GM18526 (cell line): ENCODE data around the gene FAM107B.

Source experiments
- POLR2A ChIP-seq: IDR thresholded peaks from 3 replicates; pipeline ENCODE4 v1.6.1; 2011; ENCODE audit not compliant: insufficient read length; ENCODE audit errors: extremely low read depth

Gene FAM107B

GRCh38 chr10:14598809-14599764 is 175.6 kb downstream of the FAM107B start:
- TF ChIP-seq POLR2A: no peak

- no peak for TF ChIP-seq POLR2A
These were observed 179.0 kb downstream of the FAM107B start for GRCh38 chr10:14595526-14596182.

- TF ChIP-seq POLR2A: no peak
These were observed 179.7 kb downstream of the FAM107B start for GRCh38 chr10:14594878-14595525.

GRCh38 chr10:14593806-14594205 is 180.9 kb downstream of the FAM107B start:
- TF ChIP-seq POLR2A: no peak

GRCh38 chr10:14592566-14592965 is 182.1 kb downstream of the FAM107B start:
- no peak for TF ChIP-seq POLR2A

- no peak for TF ChIP-seq POLR2A
These were observed 182.7 kb downstream of the FAM107B start for GRCh38 chr10:14592026-14592425.

- TF ChIP-seq POLR2A: no peak
These were observed 186.4 kb downstream of the FAM107B start for GRCh38 chr10:14588084-14588937.

- TF ChIP-seq POLR2A: no peak
These were observed 187.1 kb downstream of the FAM107B start for GRCh38 chr10:14587540-14588083.

GRCh38 chr10:14586901-14587300 is 187.8 kb downstream of the FAM107B start:
- TF ChIP-seq POLR2A: no peak

GRCh38 chr10:14585287-14586193 is 189.2 kb downstream of the FAM107B start:
- no peak for TF ChIP-seq POLR2A

GRCh38 chr10:14584661-14585060 is 190.0 kb downstream of the FAM107B start:
- no peak for TF ChIP-seq POLR2A

GRCh38 chr10:14583967-14584366 is 190.7 kb downstream of the FAM107B start:
- no peak for TF ChIP-seq POLR2A

GRCh38 chr10:14583252-14583651 is 191.4 kb downstream of the FAM107B start:
- TF ChIP-seq POLR2A: no peak
